HepG2 (cell line): ENCODE results near the gene SLC6A7. TPM values are rescaled to one million over a fixed set of nuclear protein-coding genes. Genes with fewer than 3 reads are reported as not detected.
A peak's percentile ranks its signal among the peaks of the same experiment; 100 is the strongest.

Experiments
- ATAC-seq: fragments of 200-7000 bp; cut with Tn5 transposase; 3 replicates; pipeline ENCODE4 v1.9.1; 2020; ENCODE audit warnings: mild to moderate bottlenecking, moderate library complexity
- BruUV-seq: library from RNA; stranded (reverse); fragments of 400-500 nt; replicated peaks from 2 replicates; lab custom pipeline; 2021; lab: Mats Ljungman, UMichigan
- CTCF ChIA-PET: fragments of 300-600 bp; formaldehyde crosslinking; extraction: SDS; loops from one replicate; lab custom pipeline; 2021; ENCODE audit warnings: low total read pairs, inconsistent platforms, low intra/inter-chr PET ratio; lab: Yijun Ruan, JAX
- POLR2A ChIA-PET: fragments of 350-600 bp; sonication (Branson Sonifier 250); formaldehyde crosslinking; loops from one replicate; lab custom pipeline; 2020; ENCODE audit warnings: antibody characterized with exemption, inconsistent platforms; lab: Yijun Ruan, JAX
- DNase-seq: peaks from one replicate; pipeline ENCODE4 v3.0.0-alpha.2; 2015; ENCODE audit warnings: low spot score
- FAIRE-seq: peaks from 3 replicates; lab custom pipeline; 2011; peaks lifted over from hg19 to GRCh38; lab: Jason Lieb, UNC
- H2AFZ ChIP-seq: one replicate; pipeline ENCODE4 v1.6.1; 2011; ENCODE audit warnings: low read length, inconsistent platforms
- H3K27ac ChIP-seq: fragments of 300-600 bp; 3 replicates; pipeline ENCODE4 v1.8.0; 2011; ENCODE audit warnings: mixed run types, mild to moderate bottlenecking, mixed read lengths, low read length, inconsistent platforms; ENCODE audit not compliant: insufficient read depth; ENCODE audit errors: extremely low read length
- H3K27me3 ChIP-seq, 2 experiments: fragments of 200-600 bp in 1 of 2; 2 replicates in 1 of 2; 3 replicates in 1 of 2; pipeline versions ENCODE4 v1.6.0 to v1.8.0; 2011; ENCODE audit warnings: low read length in 2 of 2, mild to moderate bottlenecking in 2 of 2, moderate library complexity in 2 of 2, inconsistent platforms in 1 of 2; ENCODE audit not compliant: insufficient read depth in 2 of 2, control insufficient read depth in 1 of 2
- H3K36me3 ChIP-seq, 2 experiments: fragments of 200-600 bp in 1 of 2; replicated peaks in 1 of 2; 2 replicates in 1 of 2; 3 replicates in 1 of 2; pipeline versions ENCODE4 v1.5.1 to v1.8.0; 2011; ENCODE audit warnings: low read length in 2 of 2, inconsistent platforms in 1 of 2; ENCODE audit not compliant: insufficient read depth in 2 of 2, control insufficient read depth in 1 of 2
- H3K4me1 ChIP-seq: 2 replicates; pipeline ENCODE4 v1.5.1; 2012; ENCODE audit warnings: low read length, inconsistent platforms; ENCODE audit not compliant: insufficient read depth
- H3K4me2 ChIP-seq: 2 replicates; pipeline ENCODE4 v1.6.0; 2011; ENCODE audit warnings: low read depth, low read length, inconsistent platforms
- H3K4me3 ChIP-seq, 3 experiments: fragments of 200-600 bp in 1 of 3; sonication (generic), shearing (Covaris generic) in 1 of 3; replicated peaks in 1 of 3; 2 replicates each; pipeline ENCODE4 v1.5.1; 2011 to 2016; ENCODE audit warnings: low read length in 3 of 3, inconsistent platforms in 2 of 3, low read depth in 2 of 3, mild to moderate bottlenecking in 2 of 3, control low read depth in 1 of 3, mixed read lengths in 1 of 3; ENCODE audit not compliant: insufficient read depth in 1 of 3
- H3K79me2 ChIP-seq: one replicate; pipeline ENCODE4 v1.6.1; 2011; ENCODE audit warnings: low read length, inconsistent platforms; ENCODE audit not compliant: insufficient read depth
- H3K9ac ChIP-seq: 2 replicates; pipeline ENCODE4 v1.6.0; 2011; ENCODE audit warnings: mild to moderate bottlenecking, low read depth, low read length, inconsistent platforms; ENCODE audit not compliant: insufficient read depth
- H3K9me3 ChIP-seq: 2 replicates; pipeline ENCODE4 v1.5.1; 2012; ENCODE audit warnings: mild to moderate bottlenecking, low read length
- H4K20me1 ChIP-seq: 2 replicates; pipeline ENCODE4 v1.6.0; 2011; ENCODE audit warnings: inconsistent platforms, mild to moderate bottlenecking, low read length, moderate library complexity; ENCODE audit not compliant: insufficient read depth
- ARID4A ChIP-seq: sonication (generic); formaldehyde crosslinking; IDR thresholded peaks from 2 replicates; pipeline ENCODE4 v1.5.0; 2020; ENCODE audit warnings: mild to moderate bottlenecking, missing genetic modification reagents, borderline replicate concordance
- CEBPZ ChIP-seq: IDR thresholded peaks from 2 replicates; pipeline ENCODE4 v1.6.1; 2012; ENCODE audit warnings: low read length, improper control_type of control experiment
- IRF9 ChIP-seq: sonication (generic); formaldehyde crosslinking; IDR thresholded peaks from 2 replicates; pipeline ENCODE4 v1.8.0; 2022; ENCODE audit warnings: missing genetic modification reagents, mild to moderate bottlenecking, borderline replicate concordance
- PITX1 ChIP-seq: sonication (generic); formaldehyde crosslinking; IDR thresholded peaks from 2 replicates; pipeline ENCODE4 v1.5.1; 2020; ENCODE audit warnings: mild to moderate bottlenecking, missing genetic modification reagents
- SRF ChIP-seq: IDR thresholded peaks from 2 replicates; pipeline ENCODE4 v1.6.1; 2011; ENCODE audit warnings: mild to moderate bottlenecking, low read depth, low read length, moderate library complexity
- ZFP62 ChIP-seq: sonication (generic); formaldehyde crosslinking; IDR thresholded peaks from 2 replicates; pipeline ENCODE4 v1.4.0; 2020; ENCODE audit warnings: missing genetic modification reagents
- ZNF274 ChIP-seq: sonication (generic); formaldehyde crosslinking; IDR thresholded peaks from 2 replicates; pipeline ENCODE4 v1.5.1; 2020; ENCODE audit warnings: mild to moderate bottlenecking, missing genetic modification reagents
- ZNF740 ChIP-seq: sonication (generic); formaldehyde crosslinking; IDR thresholded peaks from 2 replicates; pipeline ENCODE4 v1.4.0; 2020; ENCODE audit warnings: missing genetic modification reagents
- ZNF780A ChIP-seq: sonication (generic); formaldehyde crosslinking; IDR thresholded peaks from 2 replicates; pipeline ENCODE4 v1.8.0; 2022; ENCODE audit warnings: mild to moderate bottlenecking, missing genetic modification reagents, moderate library complexity
- WGBS: methylation state at CpG from one replicate; pipeline ENCODE4 v1.1.6; 2017; ENCODE audit warnings: low lambda C conversion rate; 5-methylcytosine and 5-hydroxymethylcytosine counted together
- in situ Hi-C: cut with HindIII; loops from 2 replicates; pipeline ENCODE4 v1.10.0; 2017; ENCODE audit warnings: low pct_unique_long_range_greater_than_20kb; ENCODE audit not compliant: extremely low pct_ligation_motif_present
- intact Hi-C: fragments of 100-400 bp; cut with micrococcal nuclease; formaldehyde crosslinking; loops from one replicate; pipeline ENCODE4 v1.10.0; 2022; ENCODE audit not compliant: unreplicated experiment
- polyA plus RNA-seq, 8 experiments: library from polyadenylated mRNA; depleted of rRNA in 3 of 8; stranded (reverse) in 7 of 8; unstranded in 1 of 8; fragments of >200 nt; fragmentation: Illumina TruSeq in 4 of 8; extraction: Trizol in 4 of 8; gene quantifications; 2 replicates each; pipeline versions ENCODE4 v1.2.1 to v1.2.3, GENCODE V29; 2011 to 2016; ENCODE audit warnings: low read depth in 4 of 8, missing spikeins in 1 of 8, mixed read lengths in 1 of 8; ENCODE audit not compliant: insufficient read depth in 1 of 8
- total RNA-seq, 5 experiments: library from RNA; depleted of rRNA; stranded (reverse); fragments of >200 nt; fragmentation: Illumina TruSeq; extraction: Trizol; gene quantifications; 2 replicates each; pipeline ENCODE4 v1.2.3, GENCODE V29; 2016; ENCODE audit warnings: low read depth in 1 of 5

The SLC6A7 gene
- total and polyA plus RNA-seq, 2 of the 13 experiments (the other 11 are each of a cell fraction or from before 2014, with no cell fraction given): not detected

DNA sequence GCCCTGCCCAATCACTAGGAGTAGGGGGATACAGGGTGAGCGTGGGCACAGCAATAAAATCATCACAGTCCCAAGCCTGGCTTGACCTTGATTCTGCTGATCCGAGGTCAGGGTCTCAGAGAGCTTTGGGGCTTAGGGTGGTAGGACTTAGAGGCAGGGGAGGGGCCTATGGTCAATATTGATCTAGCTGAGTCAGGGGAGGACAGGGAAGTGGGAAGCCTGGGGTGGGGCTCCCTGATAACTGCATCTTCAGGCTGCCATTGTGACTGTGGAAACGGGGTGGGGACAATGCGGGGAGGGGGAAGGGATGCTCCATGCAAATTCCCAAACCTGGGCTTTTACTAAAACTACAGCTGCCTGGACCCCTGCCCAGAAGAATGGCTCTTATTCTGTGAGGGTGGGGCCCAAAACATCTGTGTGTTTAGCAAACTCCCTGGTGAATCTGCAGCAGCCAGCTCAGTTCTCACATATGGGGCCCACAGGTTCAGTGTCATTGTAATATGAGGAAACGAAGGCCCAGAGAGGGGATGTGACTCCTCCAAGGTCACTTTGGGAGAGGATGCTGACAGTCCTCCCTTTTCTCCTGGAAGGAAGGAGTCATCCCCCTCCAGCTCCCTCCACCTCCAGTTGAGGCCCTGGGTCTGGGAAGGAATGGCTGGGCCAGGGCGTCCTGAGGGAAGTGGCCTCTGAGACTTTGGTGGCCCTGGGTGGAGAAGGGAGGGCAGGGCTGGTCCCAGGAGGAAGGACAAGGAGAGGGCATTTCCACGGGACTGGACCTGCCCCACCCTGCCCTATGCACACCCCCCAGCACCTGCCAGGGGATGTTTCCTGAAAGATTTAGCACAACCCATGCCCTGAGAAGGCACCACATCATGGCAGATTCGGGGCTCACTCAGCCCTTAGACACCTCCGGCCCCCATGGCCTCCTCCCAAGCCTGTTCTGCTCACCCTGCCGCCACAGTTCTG is 26.4 kb downstream of the SLC6A7 start (continued):
- TF ChIP-seq CEBPZ (no peak), ZFP62 (CRISPR knock-in tag) (no peak), SRF (no peak), PITX1 (CRISPR knock-in tag) (0 out of 2 replicates have a peak, but pooled peaks have one; percentile 31)
- TF ChIP-seq, all 625 proteins: peak for 13

- BruUV-seq: no TSS peak
- DNase-seq (no peak), ATAC-seq (no peak), FAIRE-seq (no peak)
- ChIA-PET CTCF (interaction anchor here (2.2 to 4.3 kb wide), 2 partner anchors 55 to 87 kb away, joined by 25 to 62 read pairs; no protein-coding TSS in a partner anchor), POLR2A (no interaction called here)
- Histone ChIP-seq H3K79me2 (no peaks in the 10 kb centered on the region), H3K4me1 (peaks cover 18% of the 10 kb centered on the region), H4K20me1 (no peaks in the 10 kb centered on the region), H3K4me3 (no peak overlapping the region), H2AFZ (no peak overlapping the region), H3K9ac (no peak overlapping the region), H3K36me3 (no peaks in the 10 kb centered on the region), H3K27ac (no peak overlapping the region), H3K4me2 (no peak overlapping the region), H3K27me3 (peaks cover 3 to 57% of the 10 kb centered on the region in 2 experiments; a peak in 4 of 5 replicates), H3K9me3 (no peaks in the 10 kb centered on the region)
- in situ Hi-C loops: loop anchor here (5.0 kb wide), 2 partner anchors 55 to 90 kb away; no protein-coding TSS in a partner anchor
- intact Hi-C loops: no loop called here
- 0% methylated on average over 2 of the region's 2 CpGs for WGBS
- TF ChIP-seq ARID4A (CRISPR knock-in tag): no peak
- TF ChIP-seq ZNF740 (CRISPR knock-in tag): no peak
- TF ChIP-seq ZNF274: no peak
- no peak for TF ChIP-seq ZNF780A
- TF ChIP-seq IRF9: no peak
These were observed 27.2 kb downstream of the SLC6A7 start for GRCh38 chr5:150217038-150217437.
